Panc1 (cell line): ENCODE measurements around the gene F11R.

Source experiments
- POLR2AphosphoS5 ChIP-seq: IDR thresholded peaks from 2 replicates; pipeline ENCODE4 v1.6.1; 2012; ENCODE audit warnings: mild to moderate bottlenecking, low read depth, low read length, moderate library complexity
- SIN3A ChIP-seq: IDR thresholded peaks from 2 replicates; pipeline ENCODE4 v1.6.1; 2012; ENCODE audit warnings: low read depth, mild to moderate bottlenecking, low read length, moderate library complexity, borderline replicate concordance; ENCODE audit not compliant: insufficient read depth

DNA sequence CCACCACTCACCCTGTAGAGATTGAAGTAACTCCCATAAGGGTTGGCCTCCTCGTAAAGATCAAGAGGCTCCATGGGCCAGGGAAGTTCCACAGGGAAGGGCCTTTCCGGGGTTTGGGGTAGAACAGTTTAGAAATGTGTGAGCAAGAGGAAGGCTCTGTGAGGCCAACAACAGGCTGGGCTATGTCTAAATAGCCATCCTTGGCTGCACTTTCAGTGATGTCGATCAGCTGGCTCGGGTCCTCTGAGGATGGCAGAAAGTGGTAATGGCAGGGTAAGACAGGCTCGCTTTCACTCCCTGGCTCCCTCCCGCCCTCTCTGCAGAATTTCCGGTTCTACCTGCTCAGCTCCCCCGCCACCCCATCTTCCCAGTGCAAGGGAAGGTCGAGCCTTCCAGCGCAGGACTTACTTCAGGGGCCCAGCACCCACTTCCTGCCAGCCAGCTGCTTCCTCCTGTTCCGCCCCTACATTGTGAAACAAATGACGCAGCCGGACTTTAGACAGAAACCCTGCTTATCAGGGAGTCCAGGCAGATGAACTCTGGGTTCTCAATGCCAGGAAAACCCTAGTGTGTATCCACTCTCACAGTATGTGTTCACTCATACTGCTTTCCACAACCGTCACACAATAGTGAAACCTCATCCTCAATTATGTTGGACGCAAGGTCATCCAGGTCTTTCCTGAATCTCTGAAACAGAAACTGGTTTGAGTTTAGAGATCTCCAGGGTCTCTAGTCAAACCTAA, 7.3 kb downstream of the F11R start:
- TF ChIP-seq POLR2AphosphoS5 (no peak), SIN3A (no peak)
